SK-N-MC (cell line): ENCODE measurements around the gene RGS21.

Experiments used
- EZH2 ChIP-seq: fragments of 200-600 bp; sonication (generic); IDR thresholded peaks from one replicate; pipeline ENCODE4 v1.6.1; 2017; ENCODE audit warnings: antibody characterized with exemption
- FOXP2 ChIP-seq: optimal IDR thresholded peaks from 2 replicates; pipeline ENCODE3; 2011; ENCODE audit warnings: mild to moderate bottlenecking, moderate library complexity; ENCODE audit not compliant: insufficient read depth; ENCODE audit errors: extremely low read length, control extremely low read depth
- POLR2AphosphoS5 ChIP-seq: IDR thresholded peaks from 2 replicates; pipeline ENCODE4 v1.6.1; 2012; ENCODE audit warnings: mild to moderate bottlenecking, low read depth, low read length, borderline replicate concordance

- TF ChIP-seq POLR2AphosphoS5 (no peak), EZH2 (no peak), FOXP2 (no peak)
Measured at GRCh38 chr1:192407206-192407605, 90.4 kb downstream of the RGS21 start.
